ENCODE measurements around the gene PEAR1.

GRCh38 chr1:156852418-156852874, 41.1 kb upstream of the PEAR1 start:
- no peak for TF ChIP-seq CTCF (IDR thresholded peaks at IDR 0.05)
- TF ChIP-seq POLR2A (IDR thresholded peaks at IDR 0.05) = no peak

Measured in Peyer's patch (tissue), 4 donors.